HG02970 (cell line): ENCODE results near the gene GPR107.

Source experiments
- ATAC-seq: cut with Tn5 transposase; IDR thresholded peaks from one replicate; pipeline ENCODE4 v1.9.1; 2021; ENCODE audit warnings: mild to moderate bottlenecking, moderate library complexity, moderate number of reproducible peaks; ENCODE audit not compliant: unreplicated experiment, low FRiP score

GPR107 gene

DNA sequence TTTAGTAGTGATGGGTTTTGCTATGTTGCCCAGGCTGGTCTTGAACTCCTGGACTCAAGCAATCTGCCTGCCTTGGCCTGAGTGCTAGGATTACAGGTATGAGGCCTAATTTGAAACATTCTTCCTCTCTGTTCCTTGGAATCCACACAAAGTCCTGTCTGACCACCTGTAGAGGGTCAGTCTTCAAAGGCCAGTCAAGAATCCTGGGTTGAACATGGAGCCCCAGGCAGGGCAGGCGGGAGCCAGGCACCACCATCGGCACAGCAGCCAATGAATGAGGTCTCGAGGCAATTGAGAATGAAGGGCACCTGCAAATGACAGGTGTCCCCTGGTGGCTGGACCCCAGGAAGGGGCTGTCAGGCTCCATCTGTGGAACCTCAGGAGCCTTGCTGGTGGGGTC is 101.1 kb downstream of the GPR107 start:
- no peak for ATAC-seq

DNA sequence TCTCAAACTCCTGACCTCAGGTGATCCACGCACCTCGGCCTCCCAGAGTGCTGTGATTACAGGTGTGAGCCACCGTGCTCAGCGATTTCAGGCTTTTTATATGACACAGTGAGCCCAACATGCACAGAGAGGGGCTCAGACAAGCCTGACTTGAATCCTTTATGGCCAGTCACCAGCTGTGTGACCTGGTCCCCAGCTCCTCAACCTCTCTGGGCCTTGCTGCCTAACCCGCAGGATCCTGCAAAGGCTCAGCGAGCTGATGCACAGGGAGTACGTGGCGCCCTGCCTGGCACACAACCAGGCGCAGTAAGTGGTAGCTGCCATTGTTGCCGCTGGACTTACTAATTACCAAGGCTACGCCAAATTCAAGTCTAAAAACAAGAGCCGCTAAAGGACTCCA is 101.9 kb downstream of the GPR107 start:
- ATAC-seq, result no peak

DNA sequence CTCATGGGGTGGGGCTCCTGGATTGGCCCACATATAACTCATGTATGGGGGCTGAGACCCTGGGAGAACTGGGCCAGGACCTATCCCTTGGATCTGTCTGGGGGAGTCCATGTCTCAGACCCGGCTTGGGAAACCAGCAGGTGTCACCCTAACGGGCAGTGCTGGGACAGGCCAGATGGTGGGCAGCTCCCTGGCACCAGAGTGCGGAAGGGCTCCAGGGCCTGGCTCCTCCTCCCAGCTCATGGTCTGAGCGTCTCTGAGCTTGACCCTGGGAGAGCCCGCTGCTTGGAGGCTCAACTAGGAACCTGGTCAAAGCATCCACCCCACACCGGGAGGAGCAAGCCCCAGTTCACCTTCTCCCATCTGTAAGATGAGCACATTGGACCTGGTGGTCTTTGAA is 103.0 kb downstream of the GPR107 start:
- no peak for ATAC-seq

GRCh38 chr9:130157079-130157478 is 103.4 kb downstream of the GPR107 start:
- no peak for ATAC-seq

DNA sequence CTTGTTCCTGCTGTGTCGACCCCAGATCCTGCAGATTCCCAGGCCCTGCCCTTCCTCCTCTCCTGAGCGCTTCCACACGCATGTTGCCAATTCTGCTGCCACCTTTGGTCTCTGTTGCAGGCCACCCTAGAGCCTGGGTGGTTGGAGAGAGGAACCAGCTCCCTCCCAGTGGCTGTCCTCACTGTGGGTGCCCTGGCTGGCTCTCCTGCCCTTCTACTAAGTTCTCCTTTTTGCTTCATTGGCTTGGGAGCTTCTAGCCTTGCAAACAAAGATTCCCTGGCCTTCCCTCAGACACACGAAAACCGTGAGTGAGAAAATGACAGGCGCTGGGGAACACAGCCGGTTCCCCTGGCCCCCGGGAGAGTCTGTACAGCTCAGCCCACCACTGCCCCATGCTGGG is 104.3 kb downstream of the GPR107 start:
- ATAC-seq, result no peak

DNA sequence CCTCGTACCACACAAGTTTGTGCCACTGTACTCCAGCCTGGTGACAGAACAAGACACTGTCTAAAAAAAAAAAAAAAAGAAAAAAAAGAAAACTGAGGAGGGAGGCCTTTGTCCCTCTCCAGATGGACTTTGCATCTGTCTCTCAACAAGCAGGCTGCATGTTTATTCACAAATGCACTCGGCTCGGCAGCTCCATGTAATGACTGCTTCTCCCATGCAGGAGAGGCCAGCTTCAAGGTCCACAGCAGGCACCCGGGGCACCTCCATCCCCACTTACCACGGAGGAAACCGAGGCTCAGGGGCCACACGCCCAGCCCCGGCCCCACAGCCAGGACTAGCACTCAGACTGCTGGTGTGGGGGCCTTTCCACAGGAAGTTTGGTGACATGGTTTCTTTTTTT is 105.4 kb downstream of the GPR107 start:
- ATAC-seq, result no peak

DNA sequence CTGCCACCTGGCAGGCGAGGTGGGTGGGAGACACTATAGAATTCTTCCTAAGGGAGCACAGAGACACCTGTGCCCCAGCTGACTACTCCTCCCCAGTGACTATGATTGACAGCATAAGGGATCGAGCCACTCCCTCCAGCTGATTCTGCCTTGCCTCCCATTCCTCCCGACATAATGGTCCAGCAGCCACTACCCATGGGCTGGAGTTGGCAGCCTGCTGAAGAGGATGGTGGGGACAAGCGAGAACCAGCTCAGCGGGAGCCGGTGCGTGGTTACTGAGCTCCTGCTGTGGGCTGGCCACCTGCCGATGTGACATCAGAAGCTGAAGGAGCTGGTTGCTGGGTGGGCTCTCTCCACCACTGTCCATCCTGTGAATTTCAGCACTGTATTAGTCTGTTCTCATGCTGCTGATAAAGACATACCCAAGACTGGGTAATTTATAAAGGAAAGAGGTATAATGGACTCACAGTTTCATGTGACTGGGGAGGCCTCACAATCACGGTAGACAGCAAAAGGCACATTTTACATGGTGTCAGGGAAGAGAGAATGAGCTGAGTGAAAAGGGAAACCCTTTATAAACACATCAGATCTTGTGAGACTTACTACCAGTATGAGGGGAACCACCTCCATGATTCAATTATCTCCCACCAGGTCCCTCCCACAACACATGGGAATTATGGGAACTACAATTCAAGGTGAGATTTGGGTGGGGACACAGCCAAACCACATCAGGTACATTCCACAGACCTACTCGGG is 106.4 kb downstream of the GPR107 start:
- ATAC-seq, result no peak

DNA sequence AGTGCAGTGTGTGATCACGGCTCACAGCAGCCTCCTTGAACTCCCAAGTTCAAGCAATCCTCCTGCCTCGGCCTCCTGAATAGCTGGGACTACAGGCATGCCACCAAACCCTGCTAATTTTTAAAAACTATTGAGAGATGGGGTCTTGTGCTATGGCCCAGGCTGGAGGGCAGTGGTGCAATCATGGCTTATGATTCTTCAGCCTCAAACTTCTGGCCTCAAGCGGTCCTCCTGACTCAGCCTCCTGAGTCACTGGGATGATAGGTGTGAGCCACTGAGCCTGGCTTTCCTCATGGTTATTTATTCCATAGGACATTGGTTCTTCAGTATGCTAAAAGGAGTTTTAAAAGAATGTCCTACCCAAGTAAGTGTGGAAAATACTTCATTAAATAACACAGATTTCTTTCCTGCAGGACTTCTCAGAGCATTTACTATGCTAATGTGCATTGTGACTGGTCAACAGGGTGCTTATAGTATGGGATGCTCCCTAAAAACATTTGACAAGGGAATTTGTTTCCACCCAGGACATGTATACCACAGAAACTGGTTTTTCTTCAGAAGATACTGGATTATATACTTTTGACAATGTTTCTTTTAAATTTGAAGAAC is 107.3 kb downstream of the GPR107 start:
- no peak for ATAC-seq

GRCh38 chr9:130165579-130165978 is 111.9 kb downstream of the GPR107 start:
- ATAC-seq, result no peak

DNA sequence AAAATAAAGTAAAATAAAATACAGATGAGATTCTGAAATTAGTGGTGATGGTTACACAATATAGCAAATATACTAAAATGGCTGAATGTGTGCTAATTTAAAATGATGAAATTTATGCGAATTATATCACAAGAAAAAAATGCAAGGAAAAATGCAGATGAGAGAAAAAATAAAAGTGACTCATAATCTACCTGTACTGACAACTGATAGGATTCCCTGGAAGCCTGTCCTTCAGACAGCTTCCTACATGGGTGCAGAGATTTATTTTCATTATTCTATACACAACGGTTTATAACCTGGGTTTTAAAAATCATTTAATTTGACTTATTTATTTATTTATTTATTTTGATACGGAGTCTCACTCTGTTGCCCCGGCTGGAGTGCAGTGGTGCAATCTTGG is 112.7 kb downstream of the GPR107 start:
- no peak for ATAC-seq

GRCh38 chr9:130167927-130168326 is 114.2 kb downstream of the GPR107 start:
- ATAC-seq, result no peak

DNA sequence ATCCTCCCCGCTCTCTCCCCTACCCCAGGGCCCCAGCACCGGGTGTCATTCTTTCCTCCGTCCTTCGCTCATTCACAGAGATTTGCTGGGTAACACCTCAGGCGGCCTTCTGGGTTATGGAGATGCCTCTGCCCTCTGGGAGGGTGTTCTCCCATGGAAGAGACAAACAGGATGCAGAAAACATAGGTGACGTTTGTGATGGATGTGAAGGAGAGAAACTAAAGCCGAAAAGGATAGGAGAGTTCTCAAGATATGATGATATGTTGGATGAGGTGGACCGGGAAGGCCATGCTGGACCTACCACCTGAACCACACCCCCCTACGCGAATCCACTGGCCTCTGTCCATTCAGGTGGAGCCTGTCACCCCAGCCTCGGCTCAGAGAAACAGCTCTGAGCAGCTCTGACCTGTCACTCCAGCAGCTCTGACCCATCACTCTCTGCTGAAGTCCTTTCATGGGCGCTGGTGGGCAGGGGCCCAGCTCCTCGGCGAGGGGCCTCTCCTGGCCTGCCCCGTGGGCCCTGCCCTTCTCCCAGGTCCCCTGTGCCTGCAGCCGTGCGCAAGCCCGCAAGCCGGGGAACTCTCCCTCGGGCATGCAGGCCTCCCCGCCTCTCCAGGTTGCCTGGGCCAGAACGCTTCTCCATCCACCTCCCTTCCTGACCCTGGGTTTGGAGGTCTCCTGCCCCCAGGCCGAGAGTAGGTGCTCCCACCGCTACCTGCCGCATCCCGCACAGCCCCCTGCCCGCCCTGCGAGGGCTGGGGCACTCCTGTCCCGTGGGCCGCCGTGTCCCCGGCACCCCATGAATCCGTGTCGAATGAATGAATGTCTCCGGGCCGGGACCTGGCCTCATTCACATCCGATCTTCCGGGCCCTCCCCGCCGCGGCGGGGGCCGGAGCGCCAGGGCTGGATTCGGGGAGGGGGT is 117.8 kb downstream of the GPR107 start:
- ATAC-seq, result no peak

GRCh38 chr9:130172161-130172857 is 118.6 kb downstream of the GPR107 start, which contains the start of gene NCS1:
Gene NCS1, plus strand, starts transcription at chr9:130172404. Its CDS starts 260 bp downstream, at chr9:130172664.
- ATAC-seq, result no peak

DNA sequence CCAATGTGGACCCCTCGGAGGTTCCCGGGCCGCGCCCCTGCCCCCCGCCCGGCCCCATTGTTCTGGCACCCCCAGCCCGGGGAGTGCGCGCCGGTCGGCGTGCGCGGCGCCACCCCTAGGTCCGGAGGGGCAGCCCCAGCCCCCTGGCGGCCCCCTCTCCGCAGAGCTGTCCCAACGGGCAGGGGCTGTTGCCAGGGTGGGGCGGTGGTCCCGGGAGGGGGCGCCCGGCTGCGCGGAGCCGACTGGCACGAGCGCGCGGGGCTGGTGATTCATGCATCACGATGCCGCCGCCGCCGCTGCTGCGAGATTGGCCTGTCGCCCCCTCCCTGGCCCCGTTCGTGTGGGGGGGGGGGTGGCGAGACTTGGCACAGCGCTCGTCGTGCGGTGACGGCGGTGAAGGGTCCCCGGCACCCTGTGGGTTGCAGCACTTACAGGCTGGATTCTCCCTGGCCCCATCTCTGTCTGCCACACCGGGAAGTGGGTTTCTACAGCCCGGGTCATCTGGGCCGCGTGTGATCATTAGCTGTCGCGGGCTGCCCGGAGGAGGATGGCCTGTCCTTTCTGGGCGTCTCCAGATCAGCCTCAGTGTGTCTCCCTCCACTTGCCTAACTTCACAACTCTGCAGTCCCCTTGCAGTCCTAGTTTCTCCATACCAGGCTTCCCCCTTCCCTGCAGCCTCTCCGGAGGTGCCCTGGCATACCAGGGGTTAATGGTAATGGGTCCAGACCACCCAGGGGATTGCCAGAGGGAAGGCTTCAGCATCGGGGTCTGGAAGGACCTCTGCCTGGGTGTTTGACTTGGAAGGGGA is 119.4 kb downstream of the GPR107 start:
- ATAC-seq, result no peak

GRCh38 chr9:130173666-130173983 is 119.9 kb downstream of the GPR107 start:
- no peak for ATAC-seq

DNA sequence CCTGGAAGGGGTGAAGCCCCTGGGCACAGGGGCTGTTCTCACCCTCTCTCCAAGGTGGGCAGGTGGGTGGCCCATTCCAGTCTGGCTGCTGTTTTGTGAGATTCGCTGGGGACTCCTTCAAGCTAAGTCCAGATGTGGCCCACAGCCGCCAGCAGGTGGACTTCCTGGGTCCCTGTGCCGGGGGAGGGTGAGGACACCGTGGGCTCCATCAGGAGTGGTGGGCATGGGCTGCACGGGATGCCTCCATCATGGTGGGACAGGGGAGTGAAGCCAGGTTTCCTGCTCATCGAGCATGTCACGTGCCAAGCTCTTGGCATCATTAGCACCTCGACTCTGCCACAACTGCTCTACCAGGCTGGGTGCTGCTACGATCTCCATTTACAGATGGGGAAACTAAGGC is 120.3 kb downstream of the GPR107 start:
- no peak for ATAC-seq

- ATAC-seq, result no peak
Observed at GRCh38 chr9:130174920-130175321, 121.2 kb downstream of the GPR107 start.

- no peak for ATAC-seq
Observed at GRCh38 chr9:130175355-130175754, 121.6 kb downstream of the GPR107 start.

- no peak for ATAC-seq
Observed at GRCh38 chr9:130176760-130177159, 123.1 kb downstream of the GPR107 start.
